PFSK-1 (cell line): ENCODE results near the gene RXFP1.

Experiments
- FOXP2 ChIP-seq: optimal IDR thresholded peaks from 2 replicates; pipeline ENCODE3; 2011; ENCODE audit warnings: borderline replicate concordance, control low read depth, inconsistent platforms; ENCODE audit not compliant: insufficient read depth; ENCODE audit errors: extremely low read length, extremely low read depth
- POLR2AphosphoS5 ChIP-seq: IDR thresholded peaks from 2 replicates; pipeline ENCODE4 v1.6.1; 2012; ENCODE audit warnings: low read depth, mild to moderate bottlenecking, control low read depth, low read length, moderate library complexity
- SIN3A ChIP-seq: IDR thresholded peaks from 2 replicates; pipeline ENCODE4 v1.6.1; 2012; ENCODE audit warnings: mild to moderate bottlenecking, low read length, moderate library complexity, borderline replicate concordance; ENCODE audit not compliant: insufficient read depth
- TAF1 ChIP-seq: IDR thresholded peaks from 2 replicates; pipeline ENCODE4 v1.6.1; 2012; ENCODE audit warnings: low read length, control low read depth, borderline replicate concordance; ENCODE audit not compliant: insufficient read depth
- TF ChIP-seq, protein P1 (sequence below), 2 experiments: IDR thresholded peaks; 2 replicates each; pipeline versions ENCODE4 v1.6.1 to v1.8.0; 2011 to 2012; ENCODE audit warnings: low read depth in 2 of 2, low read length in 2 of 2, control low read depth in 1 of 2, inconsistent platforms in 1 of 2, mild to moderate bottlenecking in 1 of 2, moderate library complexity in 1 of 2; ENCODE audit not compliant: insufficient read depth in 1 of 2

Gene RXFP1

DNA sequence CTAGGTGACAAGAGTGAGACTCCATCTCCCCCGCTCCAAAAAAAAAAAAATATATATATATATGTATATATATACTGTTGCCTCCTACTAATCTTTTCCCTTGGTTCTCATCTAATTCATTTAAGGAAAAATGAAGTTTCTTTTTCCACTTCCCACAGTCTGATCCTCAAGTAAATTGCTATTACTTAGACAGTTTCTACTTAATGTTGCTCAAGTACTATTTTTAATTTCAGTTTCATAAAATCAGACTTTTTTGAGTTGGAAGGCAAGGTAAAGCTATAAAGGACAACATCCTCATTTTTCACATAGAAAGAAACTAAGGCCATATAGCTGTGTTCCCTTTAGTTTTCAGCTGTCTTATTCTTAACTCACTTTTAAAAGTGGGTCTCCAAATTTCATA is 5.8 kb downstream of the RXFP1 start:
- TF ChIP-seq SIN3A: no peak

- TF ChIP-seq TAF1 (no peak), POLR2AphosphoS5 (no peak), SIN3A (no peak), FOXP2 (no peak)
- TF ChIP-seq, protein P1, sequence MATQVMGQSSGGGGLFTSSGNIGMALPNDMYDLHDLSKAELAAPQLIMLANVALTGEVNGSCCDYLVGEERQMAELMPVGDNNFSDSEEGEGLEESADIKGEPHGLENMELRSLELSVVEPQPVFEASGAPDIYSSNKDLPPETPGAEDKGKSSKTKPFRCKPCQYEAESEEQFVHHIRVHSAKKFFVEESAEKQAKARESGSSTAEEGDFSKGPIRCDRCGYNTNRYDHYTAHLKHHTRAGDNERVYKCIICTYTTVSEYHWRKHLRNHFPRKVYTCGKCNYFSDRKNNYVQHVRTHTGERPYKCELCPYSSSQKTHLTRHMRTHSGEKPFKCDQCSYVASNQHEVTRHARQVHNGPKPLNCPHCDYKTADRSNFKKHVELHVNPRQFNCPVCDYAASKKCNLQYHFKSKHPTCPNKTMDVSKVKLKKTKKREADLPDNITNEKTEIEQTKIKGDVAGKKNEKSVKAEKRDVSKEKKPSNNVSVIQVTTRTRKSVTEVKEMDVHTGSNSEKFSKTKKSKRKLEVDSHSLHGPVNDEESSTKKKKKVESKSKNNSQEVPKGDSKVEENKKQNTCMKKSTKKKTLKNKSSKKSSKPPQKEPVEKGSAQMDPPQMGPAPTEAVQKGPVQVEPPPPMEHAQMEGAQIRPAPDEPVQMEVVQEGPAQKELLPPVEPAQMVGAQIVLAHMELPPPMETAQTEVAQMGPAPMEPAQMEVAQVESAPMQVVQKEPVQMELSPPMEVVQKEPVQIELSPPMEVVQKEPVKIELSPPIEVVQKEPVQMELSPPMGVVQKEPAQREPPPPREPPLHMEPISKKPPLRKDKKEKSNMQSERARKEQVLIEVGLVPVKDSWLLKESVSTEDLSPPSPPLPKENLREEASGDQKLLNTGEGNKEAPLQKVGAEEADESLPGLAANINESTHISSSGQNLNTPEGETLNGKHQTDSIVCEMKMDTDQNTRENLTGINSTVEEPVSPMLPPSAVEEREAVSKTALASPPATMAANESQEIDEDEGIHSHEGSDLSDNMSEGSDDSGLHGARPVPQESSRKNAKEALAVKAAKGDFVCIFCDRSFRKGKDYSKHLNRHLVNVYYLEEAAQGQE (IDR thresholded peaks at IDR 0.05; ENCODE audit: insufficient read depth in 1 of 2, low read depth in 2 of 2, low read length in 2 of 2): no peak
Observed at GRCh38 chr4:158529505-158529904, 7.8 kb downstream of the RXFP1 start.

GRCh38 chr4:158530381-158530780 is 8.7 kb downstream of the RXFP1 start:
- TF ChIP-seq SIN3A: no peak
- TF ChIP-seq, protein P1 (IDR thresholded peaks at IDR 0.05; ENCODE audit: insufficient read depth in 1 of 2, low read depth in 2 of 2, low read length in 2 of 2): no peak
- TF ChIP-seq FOXP2: no peak
- no peak for TF ChIP-seq POLR2AphosphoS5
- no peak for TF ChIP-seq TAF1

DNA sequence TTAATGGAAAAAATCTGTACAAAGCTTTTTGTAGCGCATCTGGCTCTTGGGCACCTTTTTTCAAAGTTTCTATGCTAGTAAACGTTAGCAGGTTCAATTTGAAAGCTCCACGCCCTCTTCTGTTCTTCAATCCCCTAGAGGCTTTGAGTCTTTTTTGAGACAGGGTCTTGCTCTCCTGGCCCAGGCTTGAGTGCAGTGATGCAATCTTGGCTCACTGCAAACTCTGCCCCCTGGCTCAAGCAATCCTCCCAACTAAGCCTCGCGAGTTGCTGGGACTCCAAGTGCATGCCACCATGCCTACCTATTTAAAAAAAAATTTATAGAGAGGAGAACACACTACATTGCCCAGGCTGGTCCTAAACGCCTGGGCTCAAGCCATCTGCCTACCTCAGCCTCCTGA is 9.2 kb downstream of the RXFP1 start:
- TF ChIP-seq POLR2AphosphoS5: no peak
- no peak for TF ChIP-seq SIN3A
- no peak for TF ChIP-seq TAF1
- TF ChIP-seq, protein P1 (IDR thresholded peaks at IDR 0.05; ENCODE audit: insufficient read depth in 1 of 2, low read depth in 2 of 2, low read length in 2 of 2): no peak
- no peak for TF ChIP-seq FOXP2

DNA sequence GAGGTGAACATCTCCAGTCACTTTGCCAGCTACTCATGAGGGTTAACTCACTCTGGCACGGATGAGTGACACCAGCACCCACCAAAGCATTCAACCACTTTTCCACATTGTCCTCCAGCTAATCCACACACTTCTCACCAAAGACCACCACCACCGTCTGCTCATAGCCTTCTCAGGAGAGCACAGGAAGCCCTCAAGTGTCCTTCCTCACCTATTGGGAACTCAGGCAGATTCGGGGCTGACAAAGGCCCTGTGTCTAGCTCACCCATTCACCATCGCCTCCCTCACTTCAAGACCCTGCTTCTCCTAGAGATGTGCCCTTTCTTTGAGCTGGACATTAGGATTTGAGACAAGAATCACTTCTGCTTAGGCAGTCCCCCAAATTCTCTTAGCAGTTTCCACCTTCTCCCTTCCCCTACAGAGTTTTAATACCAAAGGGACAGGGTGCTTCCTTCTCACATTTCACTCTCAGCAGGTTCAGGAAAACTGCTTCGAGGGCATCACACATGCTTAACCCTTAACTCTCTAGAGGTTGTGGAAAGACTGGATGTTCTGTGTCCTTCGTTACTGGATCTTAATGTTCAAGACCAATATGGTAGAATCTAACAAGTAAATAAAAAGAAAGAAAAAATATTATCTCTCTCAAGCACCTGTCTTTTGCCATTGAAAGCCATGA is 11.0 kb downstream of the RXFP1 start:
- no peak for TF ChIP-seq TAF1
- no peak for TF ChIP-seq POLR2AphosphoS5
- TF ChIP-seq, protein P1 (IDR thresholded peaks at IDR 0.05; ENCODE audit: insufficient read depth in 1 of 2, low read depth in 2 of 2, low read length in 2 of 2): no peak
- no peak for TF ChIP-seq FOXP2
- no peak for TF ChIP-seq SIN3A
